GM12878 (cell line): ENCODE results near the gene STKLD1. TPM values are rescaled to one million over a fixed set of nuclear protein-coding genes. Genes with fewer than 3 reads are reported as not detected.

Source experiments
- BRCA1 ChIP-seq: IDR thresholded peaks from 2 replicates; pipeline ENCODE4 v1.6.1; 2011; ENCODE audit warnings: low read depth, low read length, improper control_type of control experiment
- CREM ChIP-seq: IDR thresholded peaks from 2 replicates; pipeline ENCODE4 v1.6.1; 2014; ENCODE audit warnings: antibody characterized with exemption, low read depth
- EED ChIP-seq: sonication (generic); IDR thresholded peaks from 2 replicates; pipeline ENCODE4 v1.6.1; 2016; ENCODE audit warnings: antibody characterized with exemption, low read depth
- FOS ChIP-seq: IDR thresholded peaks from 3 replicates; pipeline ENCODE4 v1.6.1; 2011; ENCODE audit warnings: borderline replicate concordance; ENCODE audit not compliant: insufficient read length; ENCODE audit errors: extremely low read depth
- FOXM1 ChIP-seq: IDR thresholded peaks from 2 replicates; pipeline ENCODE4 v1.6.1; 2012; ENCODE audit warnings: low read depth, mild to moderate bottlenecking, inconsistent platforms, low read length, moderate library complexity
- HDGF ChIP-seq: fragments of 450-650 bp; IDR thresholded peaks from 2 replicates; pipeline ENCODE4 v1.6.1; 2016; ENCODE audit warnings: antibody characterized with exemption
- KLF5 ChIP-seq: fragments of 450-650 bp; IDR thresholded peaks from 2 replicates; pipeline ENCODE4 v1.6.1; 2014; ENCODE audit warnings: mild to moderate bottlenecking; ENCODE audit not compliant: partially characterized antibody
- LARP7 ChIP-seq: fragments of 450-650 bp; IDR thresholded peaks from 2 replicates; pipeline ENCODE4 v1.6.1; 2017; ENCODE audit warnings: mild to moderate bottlenecking
- MLLT1 ChIP-seq: fragments of 450-650 bp; IDR thresholded peaks from 2 replicates; pipeline ENCODE4 v1.6.1; 2016; ENCODE audit warnings: mild to moderate bottlenecking
- NBN ChIP-seq: fragments of 450-650 bp; IDR thresholded peaks from 2 replicates; pipeline ENCODE4 v1.6.1; 2016
- NFYB ChIP-seq: IDR thresholded peaks from 2 replicates; pipeline ENCODE4 v1.6.1; 2011; ENCODE audit warnings: low read depth, mild to moderate bottlenecking, low read length, improper control_type of control experiment, moderate library complexity; ENCODE audit not compliant: insufficient read depth
- NR2C1 ChIP-seq: fragments of 450-650 bp; IDR thresholded peaks from 2 replicates; pipeline ENCODE4 v1.6.1; 2017; ENCODE audit warnings: antibody characterized with exemption, mild to moderate bottlenecking, moderate library complexity
- NR2F1 ChIP-seq: fragments of 450-650 bp; conservative IDR thresholded peaks from 2 replicates; pipeline ENCODE4 v1.6.1; 2017; ENCODE audit warnings: mild to moderate bottlenecking
- PAX8 ChIP-seq: fragments of 450-650 bp; IDR thresholded peaks from 2 replicates; pipeline ENCODE4 v1.6.1; 2017; ENCODE audit warnings: mild to moderate bottlenecking, moderate library complexity
- POU2F2 ChIP-seq: IDR thresholded peaks from 3 replicates; pipeline ENCODE4 v1.6.1; 2011; ENCODE audit warnings: low read depth, mild to moderate bottlenecking, low read length, borderline replicate concordance
- RCOR1 ChIP-seq: conservative IDR thresholded peaks from 2 replicates; pipeline ENCODE4 v1.6.1; 2012; ENCODE audit warnings: low read depth, low read length, improper control_type of control experiment
- RFX5 ChIP-seq: IDR thresholded peaks from 2 replicates; pipeline ENCODE4 v1.6.1; 2011; ENCODE audit warnings: low read depth, low read length, improper control_type of control experiment
- RUNX3 ChIP-seq: IDR thresholded peaks from 2 replicates; pipeline ENCODE4 v1.6.1; 2012; ENCODE audit warnings: low read length, inconsistent platforms
- SIN3A ChIP-seq: IDR thresholded peaks from 2 replicates; pipeline ENCODE4 v1.6.1; 2012; ENCODE audit warnings: low read depth, low read length, improper control_type of control experiment
- SIX5 ChIP-seq: IDR thresholded peaks from 2 replicates; pipeline ENCODE4 v1.6.1; 2011; ENCODE audit warnings: mild to moderate bottlenecking, low read depth, low read length, moderate library complexity; ENCODE audit not compliant: severe bottlenecking
- SUZ12 ChIP-seq: fragments of 200-600 bp; sonication (generic); IDR thresholded peaks from one replicate; pipeline ENCODE4 v1.6.1; 2018; ENCODE audit warnings: antibody characterized with exemption, mild to moderate bottlenecking; ENCODE audit not compliant: unreplicated experiment
- TCF3 ChIP-seq: IDR thresholded peaks from 2 replicates; pipeline ENCODE4 v1.6.1; 2012; ENCODE audit warnings: low read depth, mild to moderate bottlenecking, low read length, borderline replicate concordance; ENCODE audit not compliant: insufficient read depth
- TCF7 ChIP-seq: IDR thresholded peaks from 2 replicates; pipeline ENCODE4 v1.6.1; 2014; ENCODE audit warnings: antibody characterized with exemption, borderline replicate concordance
- WRNIP1 ChIP-seq: IDR thresholded peaks from 2 replicates; pipeline ENCODE4 v1.6.1; 2011; ENCODE audit warnings: low read depth, low read length, improper control_type of control experiment, borderline replicate concordance
- YBX1 ChIP-seq: fragments of 450-650 bp; IDR thresholded peaks from 2 replicates; pipeline ENCODE4 v1.6.1; 2016; ENCODE audit warnings: antibody characterized with exemption
- ZSCAN29 ChIP-seq: fragments of 450-650 bp; IDR thresholded peaks from 2 replicates; pipeline ENCODE4 v1.6.1; 2017; ENCODE audit warnings: mild to moderate bottlenecking, moderate library complexity
- polyA plus RNA-seq, 11 experiments: library from polyadenylated mRNA; depleted of rRNA in 4 of 11; unstranded in 6 of 11; stranded (reverse) in 5 of 11; fragments of >200 nt; fragmentation: Nextera tagmentation in 4 of 11; fragmentation: Illumina TruSeq in 1 of 11; extraction: Ambion mirVana in 4 of 11; extraction: Trizol in 1 of 11; gene quantifications; 1 replicate in 1 of 11; 2 replicates in 10 of 11; pipeline versions ENCODE4 v1.2.1 to v1.2.3, GENCODE V29; 2011 to 2016; ENCODE audit warnings: inconsistent platforms in 2 of 11, missing spikeins in 2 of 11, low read depth in 1 of 11
- total RNA-seq, 4 experiments: library from RNA; depleted of rRNA in 3 of 4; stranded (reverse); fragments of >200 nt in 3 of 4; fragmentation: Illumina TruSeq in 1 of 4; extraction: Trizol in 1 of 4; gene quantifications; 2 replicates each; pipeline versions ENCODE4 v1.2.1 to v1.2.3, GENCODE V29; 2013 to 2021
- TF ChIP-seq, protein P1 (sequence below): fragments of 450-650 bp; IDR thresholded peaks from 2 replicates; pipeline ENCODE4 v1.6.1; 2017; ENCODE audit warnings: low read depth, mild to moderate bottlenecking, moderate library complexity
- TF ChIP-seq, protein P2 (sequence below): fragments of 450-650 bp; IDR thresholded peaks from 2 replicates; pipeline ENCODE4 v1.6.1; 2018; ENCODE audit warnings: borderline replicate concordance, mild to moderate bottlenecking; ENCODE audit not compliant: partially characterized antibody

The STKLD1 gene
- total and polyA plus RNA-seq, 10 of the 15 experiments (the other 5 are each of a cell fraction or from before 2014, with no cell fraction given) = 0.07 to 0.40 (median 0.29) TPM; not detected in 4

- TF ChIP-seq SIX5 = no peak
- peak; percentile 92; the same call in 1 of the 2 replicates for TF ChIP-seq WRNIP1
- TF ChIP-seq SUZ12 = no peak
- TF ChIP-seq, protein P1, sequence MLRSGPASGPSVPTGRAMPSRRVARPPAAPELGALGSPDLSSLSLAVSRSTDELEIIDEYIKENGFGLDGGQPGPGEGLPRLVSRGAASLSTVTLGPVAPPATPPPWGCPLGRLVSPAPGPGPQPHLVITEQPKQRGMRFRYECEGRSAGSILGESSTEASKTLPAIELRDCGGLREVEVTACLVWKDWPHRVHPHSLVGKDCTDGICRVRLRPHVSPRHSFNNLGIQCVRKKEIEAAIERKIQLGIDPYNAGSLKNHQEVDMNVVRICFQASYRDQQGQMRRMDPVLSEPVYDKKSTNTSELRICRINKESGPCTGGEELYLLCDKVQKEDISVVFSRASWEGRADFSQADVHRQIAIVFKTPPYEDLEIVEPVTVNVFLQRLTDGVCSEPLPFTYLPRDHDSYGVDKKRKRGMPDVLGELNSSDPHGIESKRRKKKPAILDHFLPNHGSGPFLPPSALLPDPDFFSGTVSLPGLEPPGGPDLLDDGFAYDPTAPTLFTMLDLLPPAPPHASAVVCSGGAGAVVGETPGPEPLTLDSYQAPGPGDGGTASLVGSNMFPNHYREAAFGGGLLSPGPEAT = peak; percentile 91
- no peak for TF ChIP-seq NR2C1
- no peak for TF ChIP-seq RCOR1
- TF ChIP-seq NFYB = no peak
- TF ChIP-seq NBN = peak; percentile 95
- TF ChIP-seq FOXM1 = no peak
- peak; percentile 41 for TF ChIP-seq EED
- TF ChIP-seq FOS = no peak
- no peak for TF ChIP-seq SIN3A
- TF ChIP-seq NR2F1 = 0 out of 2 replicates have a peak, but pooled peaks have one; percentile 9
- peak; percentile 26 for TF ChIP-seq KLF5
- TF ChIP-seq YBX1 = no peak
- TF ChIP-seq BRCA1 = no peak
- no peak for TF ChIP-seq ZSCAN29
- peak; percentile 60; the same call in 1 of the 3 replicates for TF ChIP-seq POU2F2
- TF ChIP-seq TCF3 = no peak
- TF ChIP-seq RFX5 = peak; percentile 16; the same call in 1 of the 2 replicates
- TF ChIP-seq LARP7 = peak; percentile 32; the same call in 1 of the 2 replicates
- TF ChIP-seq MLLT1 = peak; percentile 82
- TF ChIP-seq TCF7 = no peak
- no peak for TF ChIP-seq PAX8
- peak; percentile 73; the same call in 1 of the 2 replicates for TF ChIP-seq CREM
- TF ChIP-seq HDGF = peak; percentile 81
- peak; percentile 82 for TF ChIP-seq RUNX3
- TF ChIP-seq, protein P2, sequence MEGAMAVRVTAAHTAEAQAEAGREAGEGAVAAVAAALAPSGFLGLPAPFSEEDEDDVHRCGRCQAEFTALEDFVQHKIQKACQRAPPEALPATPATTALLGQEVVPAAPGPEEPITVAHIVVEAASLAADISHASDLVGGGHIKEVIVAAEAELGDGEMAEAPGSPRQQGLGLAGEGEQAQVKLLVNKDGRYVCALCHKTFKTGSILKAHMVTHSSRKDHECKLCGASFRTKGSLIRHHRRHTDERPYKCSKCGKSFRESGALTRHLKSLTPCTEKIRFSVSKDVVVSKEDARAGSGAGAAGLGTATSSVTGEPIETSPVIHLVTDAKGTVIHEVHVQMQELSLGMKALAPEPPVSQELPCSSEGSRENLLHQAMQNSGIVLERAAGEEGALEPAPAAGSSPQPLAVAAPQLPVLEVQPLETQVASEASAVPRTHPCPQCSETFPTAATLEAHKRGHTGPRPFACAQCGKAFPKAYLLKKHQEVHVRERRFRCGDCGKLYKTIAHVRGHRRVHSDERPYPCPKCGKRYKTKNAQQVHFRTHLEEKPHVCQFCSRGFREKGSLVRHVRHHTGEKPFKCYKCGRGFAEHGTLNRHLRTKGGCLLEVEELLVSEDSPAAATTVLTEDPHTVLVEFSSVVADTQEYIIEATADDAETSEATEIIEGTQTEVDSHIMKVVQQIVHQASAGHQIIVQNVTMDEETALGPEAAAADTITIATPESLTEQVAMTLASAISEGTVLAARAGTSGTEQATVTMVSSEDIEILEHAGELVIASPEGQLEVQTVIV = no peak
Measured at GRCh38 chr9:133421615-133422542, 45.7 kb downstream of the STKLD1 start, which contains the start of gene ADAMTS13 (continued).
